Hematopoietic multipotent progenitor cell (in vitro differentiated cells): ENCODE measurements around the gene NDUFS7. TPM values are rescaled to one million over a fixed set of nuclear protein-coding genes. Genes with fewer than 3 reads are reported as not detected.
A peak's percentile ranks its signal among the peaks of the same experiment; 100 is the strongest.

Source experiments
- DNase-seq, 3 donors: peaks; one replicate each; pipeline ENCODE4 v3.0.0-alpha.2; 2011 to 2015; ENCODE audit warnings: low read depth in 2 of 3, low spot score in 2 of 3
- total RNA-seq: library from RNA; depleted of rRNA; stranded (reverse); fragments of >200 nt; gene quantifications from one replicate; pipeline ENCODE4 v1.2.3, GENCODE V29; 2012

Gene NDUFS7
- total RNA-seq: 121 TPM

GRCh38 chr19:1383312-1384084 is at the start of gene NDUFS7:
Gene NDUFS7 (plus strand): TSS chr19:1383907. CDS start chr19:1383927, 20 bp downstream.
- peak; percentile 91 to 100 (median 92) for DNase-seq

GRCh38 chr19:1336079-1336684 is 47.5 kb upstream of the NDUFS7 start:
- DNase-seq: no peak

- DNase-seq: no peak
Measured at GRCh38 chr19:1340681-1341469, 42.8 kb upstream of the NDUFS7 start.

GRCh38 chr19:1343041-1343440 is 40.7 kb upstream of the NDUFS7 start:
- no peak for DNase-seq

GRCh38 chr19:1349211-1349610 is 34.5 kb upstream of the NDUFS7 start:
- no peak for DNase-seq

GRCh38 chr19:1350867-1351266 is 32.8 kb upstream of the NDUFS7 start:
- no peak for DNase-seq

GRCh38 chr19:1351381-1351851 is 32.3 kb upstream of the NDUFS7 start:
- no peak for DNase-seq

- DNase-seq: no peak
Measured at GRCh38 chr19:1353144-1353543, 30.6 kb upstream of the NDUFS7 start.

GRCh38 chr19:1354970-1355567 is 28.6 kb upstream of the NDUFS7 start:
- no peak for DNase-seq

GRCh38 chr19:1355568-1356507 is 27.9 kb upstream of the NDUFS7 start:
- peak in 1 of 3 donors; percentile 26 for DNase-seq

GRCh38 chr19:1356508-1356865 is 27.2 kb upstream of the NDUFS7 start:
- DNase-seq: no peak

GRCh38 chr19:1357531-1358109 is 26.1 kb upstream of the NDUFS7 start:
- DNase-seq: no peak

GRCh38 chr19:1360126-1360817 is 23.4 kb upstream of the NDUFS7 start:
- DNase-seq: no peak

- DNase-seq: no peak
Measured at GRCh38 chr19:1360818-1361461, 22.8 kb upstream of the NDUFS7 start.

GRCh38 chr19:1361601-1362386 is 21.9 kb upstream of the NDUFS7 start:
- no peak for DNase-seq

GRCh38 chr19:1362387-1363257 is 21.1 kb upstream of the NDUFS7 start:
- no peak for DNase-seq

GRCh38 chr19:1363599-1363998 is 20.1 kb upstream of the NDUFS7 start:
- peak in 1 of 3 donors; percentile 63 for DNase-seq
